Muscle of leg (tissue), 11 donors: ENCODE data around the gene TRPV5. TPM values are rescaled to one million over a fixed set of nuclear protein-coding genes. Genes with fewer than 3 reads are reported as not detected.

Experiments
- DNase-seq: peaks from one replicate; pipeline ENCODE4 v3.0.0; 2013
- H3K27ac ChIP-seq: one replicate; pipeline ENCODE4 v1.5.1; 2013; ENCODE audit warnings: mild to moderate bottlenecking, low read length, control low read depth
- H3K27me3 ChIP-seq: one replicate; pipeline ENCODE4 v1.6.1; 2013; ENCODE audit warnings: low read length; ENCODE audit not compliant: control insufficient read depth, insufficient read depth
- H3K36me3 ChIP-seq: one replicate; pipeline ENCODE4 v1.6.1; 2013; ENCODE audit warnings: low read length; ENCODE audit not compliant: control insufficient read depth, insufficient read depth
- H3K4me1 ChIP-seq: one replicate; pipeline ENCODE4 v1.6.1; 2013; ENCODE audit warnings: low read length; ENCODE audit not compliant: control insufficient read depth, insufficient read depth
- H3K4me3 ChIP-seq: one replicate; pipeline ENCODE4 v1.5.1; 2013; ENCODE audit warnings: low read length, control low read depth
- H3K9me3 ChIP-seq: replicated peaks from 2 replicates; pipeline ENCODE4 v1.6.1; 2013; ENCODE audit warnings: low read depth, low read length; ENCODE audit not compliant: control insufficient read depth
- WGBS: methylation state at CpG from one replicate; pipeline ENCODE4 v1.1.5; 2013; ENCODE audit warnings: missing lambda C conversion rate; ENCODE audit not compliant: insufficient coverage; 5-methylcytosine and 5-hydroxymethylcytosine counted together
- polyA plus RNA-seq, 8 donors: library from polyadenylated mRNA; unstranded; fragments of 120-200 nt; gene quantifications; one replicate each; pipeline versions ENCODE4 v1.2.1 to v1.2.3, GENCODE V29; 2013; ENCODE audit warnings: inconsistent platforms in 1 of 8, low replicate concordance in 1 of 8; ENCODE audit not compliant: insufficient read length in 8 of 8, insufficient read depth in 1 of 8
- total RNA-seq: library from RNA; stranded (reverse); fragments of 120-200 nt; gene quantifications from one replicate; pipeline ENCODE4 v1.2.4, GENCODE V29; 2013

TRPV5 gene
- total and polyA plus RNA-seq, 9 donors: 0.04 to 0.11 (median 0.06) TPM; not detected in 3

- Histone ChIP-seq H3K27ac (no peak overlapping the region), H3K4me1 (no peaks in the 10 kb centered on the region), H3K27me3 (peaks cover 4% of the 10 kb centered on the region), H3K4me3 (no peak overlapping the region), H3K36me3 (no peaks in the 10 kb centered on the region), H3K9me3 (peaks cover 2% of the 10 kb centered on the region)
- DNase-seq: no peak
- no CpG with 5 or more reads among the region's 2 CpGs for WGBS
These were observed 23.1 kb downstream of the TRPV5 start for GRCh38 chr7:142910481-142910880.

- no peak overlapping the region for H3K4me3 ChIP-seq
- H3K4me1 ChIP-seq: no peaks in the 10 kb centered on the region
- peaks cover 4% of the 10 kb centered on the region for H3K27me3 ChIP-seq
- peaks cover 2% of the 10 kb centered on the region for H3K9me3 ChIP-seq
- H3K36me3 ChIP-seq: no peaks in the 10 kb centered on the region
- no peak for DNase-seq
- H3K27ac ChIP-seq: no peak overlapping the region
- WGBS: no CpG with 5 or more reads among the region's 2 CpGs
These were observed 23.5 kb downstream of the TRPV5 start for GRCh38 chr7:142910031-142910433.

- Histone ChIP-seq H3K36me3 (no peaks in the 10 kb centered on the region), H3K4me3 (no peak overlapping the region), H3K27ac (no peak overlapping the region), H3K27me3 (peaks cover 4% of the 10 kb centered on the region), H3K4me1 (no peaks in the 10 kb centered on the region), H3K9me3 (peaks cover 6% of the 10 kb centered on the region)
- 76% methylated on average over 19 of the region's 21 CpGs for WGBS
- DNase-seq: no peak
These were observed 24.3 kb downstream of the TRPV5 start for GRCh38 chr7:142908921-142909890.

- Histone ChIP-seq H3K4me1 (no peaks in the 10 kb centered on the region), H3K27me3 (peaks cover 4% of the 10 kb centered on the region), H3K4me3 (no peak overlapping the region), H3K36me3 (no peaks in the 10 kb centered on the region), H3K9me3 (peaks cover 6% of the 10 kb centered on the region), H3K27ac (no peak overlapping the region)
- no peak for DNase-seq
- WGBS: no CpG with 5 or more reads among the region's 11 CpGs
These were observed 25.3 kb downstream of the TRPV5 start for GRCh38 chr7:142908290-142908689.

- no CpG with 5 or more reads among the region's 2 CpGs for WGBS
- Histone ChIP-seq H3K27me3 (no peaks in the 10 kb centered on the region), H3K4me3 (no peak overlapping the region), H3K4me1 (no peaks in the 10 kb centered on the region), H3K36me3 (no peaks in the 10 kb centered on the region), H3K9me3 (peaks cover 6% of the 10 kb centered on the region), H3K27ac (no peak overlapping the region)
- DNase-seq: no peak
These were observed 26.9 kb downstream of the TRPV5 start for GRCh38 chr7:142906643-142907042.

DNA sequence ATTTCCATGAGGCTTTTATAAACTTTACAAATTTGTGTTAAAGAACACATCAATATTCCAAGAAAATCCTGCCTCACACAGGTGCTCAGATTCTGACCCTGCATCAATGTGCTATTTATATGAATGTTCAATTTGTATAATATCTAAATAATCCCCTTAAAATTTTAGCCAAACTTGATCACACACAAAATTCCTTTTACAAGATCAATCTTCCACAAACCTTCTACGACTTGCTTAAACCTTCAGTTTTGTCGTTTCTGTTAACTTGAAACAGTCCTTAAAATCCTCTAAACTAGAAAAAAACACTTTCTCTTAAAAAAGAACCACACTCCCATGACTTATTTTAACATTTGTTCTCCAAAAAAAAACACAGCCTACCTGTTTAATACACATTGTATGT, 27.8 kb downstream of the TRPV5 start:
- DNase-seq: no peak
- H3K4me1 ChIP-seq: no peaks in the 10 kb centered on the region
- WGBS: 67% methylated on average over 2 of the region's 2 CpGs
- no peak overlapping the region for H3K27ac ChIP-seq
- peaks cover 6% of the 10 kb centered on the region for H3K9me3 ChIP-seq
- H3K36me3 ChIP-seq: no peaks in the 10 kb centered on the region
- no peaks in the 10 kb centered on the region for H3K27me3 ChIP-seq
- H3K4me3 ChIP-seq: no peak overlapping the region

DNA sequence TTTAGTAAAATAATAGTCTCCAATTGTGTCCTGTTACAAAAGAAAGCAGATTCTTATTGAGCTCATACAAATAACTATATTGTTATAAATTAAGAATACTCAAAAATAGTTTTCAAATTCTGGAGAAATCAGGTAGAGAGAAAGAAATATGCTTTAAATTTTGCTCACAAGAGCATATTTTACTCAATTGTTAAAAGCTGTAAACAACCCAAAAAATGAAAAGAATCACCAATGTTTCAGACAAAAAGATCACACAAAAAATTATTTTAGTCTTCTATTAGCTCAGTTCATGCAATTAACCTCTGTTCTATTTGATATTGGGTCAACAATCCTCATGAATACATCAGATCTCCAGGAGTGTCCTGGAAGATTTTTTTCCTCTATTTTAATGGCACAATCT, 29.4 kb downstream of the TRPV5 start:
- no peak for DNase-seq
- Histone ChIP-seq H3K27ac (no peak overlapping the region), H3K4me3 (no peak overlapping the region), H3K36me3 (no peaks in the 10 kb centered on the region), H3K9me3 (peaks cover 6% of the 10 kb centered on the region), H3K27me3 (no peaks in the 10 kb centered on the region), H3K4me1 (no peaks in the 10 kb centered on the region)

DNA sequence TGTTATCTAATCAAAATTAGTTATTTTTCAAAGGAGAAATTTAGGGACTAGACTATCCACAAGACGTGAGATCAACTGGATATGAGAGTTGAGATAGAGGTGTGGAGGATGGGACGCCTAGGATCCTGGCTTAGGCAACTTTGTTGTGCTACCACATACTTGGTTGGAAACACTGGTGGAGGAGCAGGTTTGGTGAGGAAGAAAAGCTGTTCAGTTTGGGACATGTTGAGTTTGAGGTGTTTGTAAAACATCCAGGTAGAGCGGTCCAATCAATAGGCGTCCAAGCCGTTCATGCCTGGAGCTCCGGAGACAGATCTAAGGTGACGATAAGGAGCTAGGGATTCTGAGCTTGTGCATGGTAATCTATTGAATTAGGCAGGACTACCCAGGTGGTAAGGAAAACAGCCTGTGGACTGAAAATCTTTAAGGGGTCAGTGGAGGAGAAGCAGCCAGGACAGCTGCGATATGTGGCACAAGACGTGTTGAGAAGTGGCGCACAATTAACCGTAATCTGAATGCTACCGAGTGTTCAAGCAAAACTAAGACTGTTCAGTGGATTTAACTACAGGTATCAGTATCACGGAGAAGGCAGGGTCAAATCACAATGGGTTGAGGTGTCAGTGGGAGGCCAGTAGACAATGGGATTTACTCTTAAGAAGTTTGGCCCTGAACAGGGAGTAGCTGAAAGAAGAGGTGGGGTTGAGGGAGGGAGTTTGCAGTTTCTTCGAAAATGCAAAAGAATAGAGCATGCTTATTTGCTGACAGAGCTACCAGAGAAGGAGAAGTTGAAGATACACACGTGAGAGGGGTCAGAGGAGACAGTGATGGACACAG, 31.9 kb downstream of the TRPV5 start:
- no peaks in the 10 kb centered on the region for H3K27me3 ChIP-seq
- DNase-seq: no peak
- 76% methylated on average over 15 of the region's 15 CpGs for WGBS

GRCh38 chr7:142899661-142900060, 33.9 kb downstream of the TRPV5 start:
- H3K27ac ChIP-seq: no peak overlapping the region
- H3K27me3 ChIP-seq: no peaks in the 10 kb centered on the region
- peaks cover 4% of the 10 kb centered on the region for H3K9me3 ChIP-seq
- no peak overlapping the region for H3K4me3 ChIP-seq
- 0% methylated on average over 1 of the region's 3 CpGs for WGBS
- no peaks in the 10 kb centered on the region for H3K36me3 ChIP-seq
- H3K4me1 ChIP-seq: no peaks in the 10 kb centered on the region
- no peak for DNase-seq

More for the DNA sequence above, 31.9 kb downstream of the TRPV5 start:
- no peaks in the 10 kb centered on the region for H3K36me3 ChIP-seq
- H3K9me3 ChIP-seq: peaks cover 6% of the 10 kb centered on the region
- H3K4me3 ChIP-seq: no peak overlapping the region
- H3K4me1 ChIP-seq: no peaks in the 10 kb centered on the region
- no peak overlapping the region for H3K27ac ChIP-seq
